SW 1271 (cell line): Measurements from ENCODE around the gene CLEC2D.
A peak's percentile ranks its signal among the peaks of the same experiment; 100 is the strongest.
"Not testable (repeated sequence)": the region's sequence is repeated elsewhere in the genome, so short reads cannot be mapped to it uniquely, and the experiment has no call there.

Source experiments
- DNase-seq, 2 experiments: peaks; one replicate each; lab custom pipeline; 2025; lab: John Stamatoyannopoulos, UW

The CLEC2D gene

DNA sequence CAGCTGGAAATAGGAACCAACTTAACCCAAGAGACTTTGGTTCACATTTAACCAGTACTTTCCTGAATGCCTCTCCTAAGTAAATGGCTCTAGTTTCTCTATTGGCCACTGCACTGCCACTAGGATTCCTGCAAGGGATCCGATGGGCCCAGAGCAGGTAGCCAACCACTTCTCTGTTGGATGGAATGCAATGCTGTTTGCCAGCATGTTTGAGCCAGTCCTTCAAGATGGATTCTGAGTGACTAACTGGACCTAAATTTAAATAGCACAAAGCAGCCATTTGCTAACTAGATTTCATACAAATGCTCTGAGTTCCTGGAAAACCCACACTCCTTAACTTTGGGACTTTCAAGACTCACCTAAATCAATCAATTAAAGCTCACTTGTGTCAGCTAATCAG lies 9.5 kb upstream of the CLEC2D start:
- DNase-seq = no peak

DNA sequence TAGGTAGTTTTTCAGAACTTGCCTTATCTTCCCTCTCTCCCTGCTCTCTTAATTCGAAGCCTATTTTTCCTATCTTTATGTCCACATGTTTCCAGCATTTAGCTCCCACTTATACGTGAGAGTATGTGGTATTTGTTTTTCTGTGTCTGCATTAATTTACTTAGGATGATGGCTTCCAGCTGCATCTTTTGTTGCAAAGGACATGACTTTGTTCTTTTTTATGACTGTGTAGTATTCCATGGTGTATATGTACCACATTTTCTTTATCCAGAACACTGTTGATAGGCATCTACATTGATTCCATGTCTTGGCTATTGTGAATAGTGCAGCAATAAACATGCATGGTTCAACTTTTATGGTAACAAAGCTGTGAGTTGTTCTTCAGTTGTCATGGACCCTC lies 7.8 kb upstream of the CLEC2D start:
- no peak for DNase-seq

DNA sequence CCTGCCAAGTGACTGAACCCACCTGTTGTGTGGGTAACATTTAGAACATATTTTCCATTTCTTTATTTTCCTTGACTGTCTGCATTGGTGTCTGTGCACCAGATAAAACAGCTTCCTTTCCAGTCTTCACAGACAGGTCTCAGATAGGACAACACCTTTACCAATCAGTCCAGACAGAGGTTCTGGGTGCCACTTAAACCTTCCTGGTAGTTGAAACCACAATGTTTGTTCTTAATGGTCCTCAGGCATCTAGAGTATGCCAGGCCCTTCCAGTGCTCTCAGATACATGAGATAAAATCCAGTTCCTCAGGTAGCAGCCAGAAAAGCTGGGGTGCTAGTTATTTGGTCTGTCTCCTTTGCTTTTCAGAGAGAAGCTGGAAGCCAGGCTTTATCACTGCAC lies 7.0 kb upstream of the CLEC2D start:
- no peak for DNase-seq

DNA sequence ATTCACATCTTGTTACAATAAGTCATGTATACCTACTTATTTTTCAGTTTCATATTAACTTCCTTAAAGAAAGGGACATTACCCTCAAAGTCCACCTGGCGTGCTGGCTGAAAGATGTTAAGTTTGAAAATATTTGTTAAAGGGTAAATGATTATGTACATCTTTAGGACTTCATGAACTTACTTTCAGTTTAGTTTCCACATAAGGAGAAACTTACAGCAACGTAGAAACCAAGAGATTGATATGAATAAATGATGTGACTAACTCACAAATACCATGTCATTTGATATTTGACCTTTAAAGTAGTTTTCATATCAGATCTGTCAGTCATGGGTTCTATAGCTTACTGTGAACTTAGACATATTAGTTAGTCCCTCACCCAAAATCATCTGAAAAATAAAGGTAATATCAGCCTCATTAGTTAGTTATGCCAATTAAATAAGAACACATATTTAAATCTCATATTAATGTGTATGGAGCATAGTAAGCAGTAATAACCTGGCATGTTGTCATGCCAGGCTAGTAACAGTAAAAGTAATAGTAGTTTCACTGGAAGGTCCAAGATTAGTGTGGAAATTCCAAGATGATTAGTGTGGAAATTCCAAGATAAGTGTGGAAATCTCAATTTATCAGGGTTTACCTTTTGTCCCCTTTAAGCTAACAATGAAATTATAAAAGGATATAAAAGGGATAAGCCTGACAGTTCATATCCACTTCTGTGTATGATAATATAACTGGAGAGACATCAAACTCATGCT lies 1.9 kb upstream of the CLEC2D start:
- no peak for DNase-seq

DNA sequence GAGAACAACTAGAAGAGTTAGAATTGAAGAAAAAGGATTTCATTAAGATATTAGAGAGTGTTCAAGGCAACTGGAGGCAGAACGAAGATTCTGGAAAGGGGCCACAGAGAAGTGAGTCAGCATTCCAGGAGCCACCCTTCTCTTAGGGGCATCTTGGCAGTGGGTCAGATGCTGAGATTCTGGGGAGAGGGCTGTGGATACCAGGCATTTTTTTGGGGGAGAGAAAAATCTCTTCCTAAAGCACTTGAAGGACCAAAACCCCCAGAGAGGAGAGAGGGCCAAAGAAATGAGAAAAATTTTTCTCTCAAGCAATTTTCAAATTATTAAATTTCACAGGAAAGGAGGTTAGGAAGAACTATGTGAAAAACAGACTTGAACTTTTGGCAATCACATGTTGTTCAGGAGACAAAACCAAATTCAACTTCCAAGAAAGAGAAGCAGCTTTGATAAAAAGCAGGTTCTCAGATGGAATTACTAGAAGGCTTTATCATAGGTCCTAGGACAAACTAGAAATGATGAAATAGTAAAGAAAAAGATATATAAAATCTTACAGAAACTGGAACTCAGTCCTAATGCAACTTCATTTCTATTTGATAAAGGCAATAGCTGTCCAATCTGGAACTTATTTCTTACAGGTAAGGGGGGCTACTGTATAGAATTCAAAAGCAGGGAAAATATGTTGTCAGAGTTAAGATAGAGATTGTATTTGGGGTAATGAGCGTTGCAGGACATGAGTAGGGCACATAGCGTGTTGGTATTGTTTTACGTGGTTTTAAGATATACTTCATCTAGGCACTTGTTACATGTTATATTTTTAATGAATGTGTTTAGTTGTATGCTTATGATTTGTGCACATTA lies 1.1 kb upstream of the CLEC2D start:
- no peak for DNase-seq

DNA sequence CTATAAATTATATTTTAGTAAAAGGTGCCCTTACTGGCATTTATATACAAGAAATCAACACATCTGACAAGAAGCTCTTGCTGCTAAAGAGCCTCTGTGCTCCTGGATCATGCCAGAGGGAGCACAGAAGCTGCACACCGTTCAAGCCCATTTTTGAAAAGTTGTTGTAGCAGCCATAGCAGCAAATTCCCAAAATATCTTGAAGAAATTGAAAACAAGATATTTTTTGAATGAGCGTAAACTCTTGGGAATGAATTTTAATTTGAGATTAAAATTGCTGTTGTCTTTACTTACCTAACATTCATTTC lies 540 bp upstream of the CLEC2D start:
- DNase-seq = no peak

DNA sequence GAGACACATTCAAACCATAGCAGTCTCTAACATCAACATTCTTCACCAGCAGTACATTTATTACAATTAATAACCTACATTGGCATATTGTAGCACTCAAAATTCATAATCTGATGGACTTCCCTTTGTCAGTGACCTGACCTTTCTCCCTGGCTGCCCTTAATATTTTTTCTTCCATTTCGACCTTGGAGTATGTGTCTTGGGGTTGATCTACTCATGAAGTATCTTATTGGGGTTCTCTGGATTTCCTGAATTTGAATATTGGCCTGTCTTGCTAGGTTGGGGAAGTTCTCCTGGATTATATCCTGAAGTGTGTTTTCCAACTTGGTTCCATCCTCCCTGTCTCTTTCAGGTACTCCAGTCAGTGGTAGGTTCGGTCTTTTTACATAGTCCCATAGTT lies 2.8 kb downstream of the CLEC2D start:
- not testable (repeated sequence) for DNase-seq

DNA sequence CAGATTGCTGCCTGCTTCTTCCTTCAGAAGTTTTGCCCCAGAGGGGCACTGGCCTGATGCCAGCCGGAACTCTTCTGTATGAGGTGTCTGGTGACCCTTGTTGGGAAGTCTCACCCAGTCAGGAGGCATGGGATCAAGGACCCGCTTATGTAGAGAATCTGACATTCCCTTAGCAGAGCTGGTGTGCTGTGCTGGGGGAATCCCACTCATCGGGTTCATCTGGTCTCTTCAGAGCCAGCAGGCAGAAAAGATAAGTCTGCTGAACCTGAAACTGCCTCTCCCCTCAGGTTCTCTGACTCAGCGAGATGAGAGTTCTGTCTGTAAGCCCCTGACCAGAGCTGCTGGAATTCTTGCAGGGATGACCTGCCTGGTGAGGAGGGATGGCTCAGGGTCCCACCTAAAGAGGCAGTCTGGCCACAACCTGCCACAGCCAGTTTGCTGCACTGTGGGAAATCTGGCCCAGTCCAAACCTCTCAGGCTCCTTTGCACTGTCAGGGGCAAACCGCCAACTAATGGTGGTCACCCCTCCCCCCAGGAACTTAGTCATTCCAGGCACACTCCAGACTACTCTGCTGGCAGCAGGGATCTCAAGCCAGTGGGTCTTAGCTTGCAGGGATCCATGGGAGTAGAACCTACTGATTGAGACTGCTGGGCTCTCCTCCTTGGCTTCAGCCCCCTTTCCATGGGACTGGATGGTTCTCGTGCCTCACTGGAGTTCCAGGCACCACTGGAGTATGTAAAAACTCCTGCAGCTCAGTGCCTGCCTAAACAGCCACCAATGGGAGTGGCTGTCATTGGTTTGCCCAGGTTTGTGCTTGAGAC lies 4.1 kb downstream of the CLEC2D start:
- peak; percentile 72 to 84 for DNase-seq

DNA sequence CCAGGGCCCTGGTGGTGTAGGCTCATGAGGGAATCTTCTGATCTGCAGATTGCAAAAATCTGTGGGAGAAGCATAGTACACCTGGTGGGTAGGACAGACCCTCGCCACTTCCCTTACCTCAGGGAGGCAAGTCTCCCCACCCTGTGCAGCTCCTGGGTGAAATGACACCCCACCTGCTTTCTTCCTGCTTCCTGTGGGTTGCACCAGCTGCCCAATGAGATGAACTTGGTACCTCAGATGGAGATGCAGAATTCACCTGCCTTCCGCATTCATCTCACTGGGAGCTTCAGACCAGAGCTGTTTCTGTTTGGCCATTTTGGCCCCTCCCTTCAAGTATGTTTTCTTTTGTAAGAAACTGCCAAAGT lies 4.7 kb downstream of the CLEC2D start:
- no peak for DNase-seq

DNA sequence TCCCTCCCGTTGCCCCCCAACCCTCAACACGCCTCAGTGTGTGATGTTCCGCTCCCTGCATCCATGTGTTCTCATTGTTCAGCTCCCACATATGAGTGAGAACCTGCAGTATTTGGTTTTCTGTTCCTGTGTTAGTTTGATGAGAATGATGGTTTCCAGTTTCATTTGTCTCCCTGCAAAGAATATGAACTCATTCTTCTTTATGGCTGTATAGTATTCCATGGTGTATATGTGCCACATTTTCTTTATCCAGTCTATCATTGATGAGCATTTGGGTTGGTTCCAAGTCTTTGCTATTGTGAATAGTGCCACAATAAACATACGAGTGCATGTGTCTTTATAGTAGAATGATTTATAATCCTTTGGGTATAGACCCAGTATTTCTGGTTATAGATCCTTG lies 13.0 kb downstream of the CLEC2D start:
- not testable (repeated sequence) for DNase-seq

DNA sequence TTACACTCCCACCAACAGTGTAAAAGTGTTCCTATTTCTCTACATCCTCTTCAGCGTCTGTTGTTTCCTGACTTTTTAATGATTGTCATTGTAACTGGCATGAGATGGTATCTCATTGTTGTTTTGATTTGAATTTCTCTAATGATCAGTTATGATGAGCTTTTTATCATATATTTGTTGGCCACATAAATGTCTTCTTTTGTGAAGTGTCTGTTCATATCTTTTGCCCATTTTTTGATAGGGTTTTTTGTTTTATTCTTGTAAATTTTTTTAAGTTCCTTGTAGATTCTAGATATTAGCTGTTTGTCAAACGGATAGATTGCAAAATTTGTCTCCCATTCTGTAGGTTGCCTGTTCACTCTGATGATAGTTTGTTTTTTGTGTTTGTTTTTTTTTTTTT lies 13.4 kb downstream of the CLEC2D start:
- not testable (repeated sequence) for DNase-seq

DNA sequence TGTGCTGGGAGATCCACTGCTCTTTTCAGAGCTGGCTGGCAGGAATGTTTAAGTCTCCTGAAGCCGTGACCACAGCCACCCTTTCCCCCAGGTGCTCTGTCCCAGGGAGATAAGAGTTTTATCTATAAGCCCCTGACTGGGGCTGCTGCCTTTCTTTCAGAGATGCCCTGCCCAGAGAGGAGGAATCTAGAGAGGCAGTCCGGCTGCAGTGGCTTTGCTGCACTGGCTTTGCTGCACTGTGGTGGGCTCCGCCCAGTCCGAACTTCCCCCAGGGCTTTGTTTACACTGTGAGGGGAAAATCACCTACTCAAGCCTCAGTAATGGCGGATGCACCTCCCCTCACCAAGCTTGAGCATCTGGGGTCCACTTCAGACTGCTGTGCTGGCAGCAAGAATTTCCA lies 15.9 kb downstream of the CLEC2D start:
- not testable (repeated sequence) for DNase-seq

DNA sequence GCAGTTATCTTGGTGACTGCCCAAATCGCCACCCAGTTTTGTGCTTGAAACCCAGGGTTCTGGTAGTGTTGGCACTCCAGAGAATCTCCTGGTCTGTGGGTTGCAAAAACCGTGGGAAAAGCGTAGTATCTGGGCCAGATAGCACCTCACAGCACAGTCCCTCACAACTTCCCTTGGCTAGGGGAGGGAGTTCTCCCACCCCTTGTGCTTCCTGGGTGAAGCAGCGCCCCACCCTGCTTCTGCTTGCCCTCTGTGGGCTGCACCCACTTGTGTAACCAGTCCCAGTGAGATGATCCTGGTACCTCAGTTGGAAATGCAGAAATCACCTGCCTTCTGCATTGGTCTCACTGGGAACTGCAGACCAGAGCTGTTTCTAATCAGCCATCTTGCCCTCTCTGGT lies 16.4 kb downstream of the CLEC2D start:
- DNase-seq = no peak

DNA sequence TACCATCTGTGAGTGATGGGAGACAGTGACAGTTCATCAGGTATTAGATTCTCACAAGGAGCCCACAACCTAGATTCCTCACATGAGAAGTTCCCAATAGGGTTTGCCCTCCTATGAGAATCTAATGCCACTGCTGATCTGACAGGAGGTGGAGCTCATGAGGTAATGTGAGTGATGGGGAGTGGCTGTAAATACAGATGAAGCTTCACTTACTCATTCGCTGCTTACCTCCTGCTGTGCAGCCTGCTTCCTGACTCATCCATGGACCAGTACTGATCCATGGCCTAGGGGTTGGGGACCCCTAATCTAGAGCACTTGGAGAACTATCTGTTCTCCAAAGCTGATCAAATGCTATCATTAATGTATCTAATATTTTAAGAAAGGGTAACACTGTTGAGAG lies 17.7 kb downstream of the CLEC2D start:
- DNase-seq = peak in 1 of 2 experiments; percentile 33

DNA sequence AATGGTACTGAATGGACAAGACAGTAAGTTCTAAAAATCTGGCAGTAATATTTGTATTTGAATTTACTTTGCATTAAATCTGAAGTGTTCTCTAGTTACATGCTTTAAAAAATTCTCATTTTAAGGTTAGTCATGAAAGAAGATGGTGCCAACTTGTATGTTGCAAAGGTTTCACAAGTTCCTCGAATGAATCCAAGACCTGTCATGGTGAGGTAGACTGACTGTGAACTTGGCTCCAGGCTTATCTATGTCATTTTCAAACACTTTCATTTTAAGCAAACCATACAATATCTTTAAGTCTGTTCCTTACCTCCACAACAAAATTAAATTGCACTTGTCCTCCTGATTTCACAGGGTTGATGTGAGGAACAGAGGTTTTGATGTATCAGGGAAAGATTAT lies 23.4 kb downstream of the CLEC2D start:
- no peak for DNase-seq

DNA sequence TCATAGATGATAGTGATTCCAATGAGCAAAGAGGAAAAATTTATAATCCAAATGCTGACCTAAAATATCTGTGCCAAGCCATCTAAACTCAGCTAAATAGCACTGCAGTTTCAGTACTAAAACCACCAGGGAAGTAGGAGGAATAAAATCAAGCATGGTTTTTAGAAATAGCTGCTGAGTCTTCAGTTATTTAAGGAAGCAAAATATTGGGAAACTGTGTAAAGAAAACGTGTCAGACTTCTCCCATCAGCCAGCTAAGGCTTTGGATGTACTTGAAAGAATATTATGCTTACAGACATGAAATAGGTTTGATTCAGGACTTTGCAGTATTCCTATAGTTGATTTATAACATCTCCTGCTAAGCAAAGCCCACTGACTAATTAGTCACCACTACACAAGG lies 24.7 kb downstream of the CLEC2D start:
- no peak for DNase-seq

DNA sequence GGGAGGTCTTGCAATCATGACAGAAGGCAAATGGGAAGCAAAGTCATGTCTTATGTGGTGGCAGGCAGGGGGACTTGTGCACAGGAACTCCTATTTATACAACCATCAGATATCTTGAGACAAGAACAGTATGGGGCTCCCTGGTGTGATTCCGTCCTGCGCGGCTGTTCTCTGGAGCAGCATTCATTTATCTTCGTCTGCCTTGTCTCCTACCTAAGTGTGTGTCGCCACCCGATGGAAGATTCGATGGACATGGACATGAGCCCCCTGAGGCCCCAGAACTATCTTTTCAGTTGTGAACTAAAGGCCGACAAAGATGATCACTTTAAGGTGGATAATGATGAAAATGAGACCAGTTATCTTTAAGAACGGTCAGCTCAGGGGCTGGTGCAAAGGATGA lies 25.6 kb downstream of the CLEC2D start:
- DNase-seq = not testable (repeated sequence)

DNA sequence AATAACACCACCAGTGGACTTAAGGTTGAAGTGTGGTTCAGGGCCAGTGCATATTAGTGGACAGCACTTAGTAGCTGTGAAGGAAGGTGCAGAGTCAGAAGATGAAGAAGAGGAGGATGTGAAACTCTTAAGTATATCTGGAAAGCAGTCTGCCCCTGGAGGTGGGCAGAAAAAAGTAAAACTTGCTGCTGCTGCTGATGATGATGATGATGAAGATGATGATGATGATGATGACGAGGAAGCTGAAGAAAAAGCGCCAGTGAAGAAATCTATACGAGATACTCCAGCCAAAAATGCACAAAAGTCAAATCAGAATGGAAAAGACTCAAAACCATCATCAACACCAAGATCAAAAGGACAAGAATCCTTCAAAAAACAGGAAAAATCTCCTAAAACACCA lies 26.1 kb downstream of the CLEC2D start:
- not testable (repeated sequence) for DNase-seq

DNA sequence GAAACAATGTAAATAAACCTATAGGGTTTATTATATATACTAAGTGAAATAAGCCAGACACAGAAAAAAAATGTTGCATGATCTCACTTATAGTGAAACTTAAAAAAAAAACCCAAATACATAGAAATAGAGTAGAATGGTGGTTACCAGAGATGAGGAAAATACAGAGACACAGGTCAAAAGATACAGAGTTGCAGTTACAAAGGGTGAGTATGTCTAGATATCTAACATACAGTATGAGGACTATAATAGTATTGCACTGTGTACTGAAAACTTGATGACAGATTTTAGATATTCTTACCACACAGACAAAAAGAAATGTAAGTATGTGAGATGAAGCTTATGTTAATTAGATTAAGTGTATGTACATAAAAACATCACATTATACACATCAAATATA lies 28.1 kb downstream of the CLEC2D start:
- no peak for DNase-seq

DNA sequence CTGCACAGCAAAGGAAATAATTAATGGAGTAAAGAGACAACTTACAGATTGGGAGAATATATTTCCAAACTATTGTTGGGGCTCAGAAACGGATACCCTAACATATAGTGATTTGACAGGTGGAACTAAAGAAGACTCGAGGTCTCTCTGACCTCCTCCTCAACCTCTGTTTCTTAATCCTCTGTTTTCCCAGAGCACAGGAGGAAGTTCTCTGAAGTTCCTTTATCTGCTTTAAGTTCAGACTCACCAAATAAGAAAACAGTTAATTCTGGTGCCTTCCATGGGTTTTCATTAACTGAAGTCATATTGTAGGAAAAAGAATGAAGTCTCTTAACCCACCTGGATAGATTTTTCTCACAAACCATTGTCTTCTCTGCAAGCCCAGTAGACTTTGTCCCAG lies 29.2 kb downstream of the CLEC2D start:
- DNase-seq = no peak

DNA sequence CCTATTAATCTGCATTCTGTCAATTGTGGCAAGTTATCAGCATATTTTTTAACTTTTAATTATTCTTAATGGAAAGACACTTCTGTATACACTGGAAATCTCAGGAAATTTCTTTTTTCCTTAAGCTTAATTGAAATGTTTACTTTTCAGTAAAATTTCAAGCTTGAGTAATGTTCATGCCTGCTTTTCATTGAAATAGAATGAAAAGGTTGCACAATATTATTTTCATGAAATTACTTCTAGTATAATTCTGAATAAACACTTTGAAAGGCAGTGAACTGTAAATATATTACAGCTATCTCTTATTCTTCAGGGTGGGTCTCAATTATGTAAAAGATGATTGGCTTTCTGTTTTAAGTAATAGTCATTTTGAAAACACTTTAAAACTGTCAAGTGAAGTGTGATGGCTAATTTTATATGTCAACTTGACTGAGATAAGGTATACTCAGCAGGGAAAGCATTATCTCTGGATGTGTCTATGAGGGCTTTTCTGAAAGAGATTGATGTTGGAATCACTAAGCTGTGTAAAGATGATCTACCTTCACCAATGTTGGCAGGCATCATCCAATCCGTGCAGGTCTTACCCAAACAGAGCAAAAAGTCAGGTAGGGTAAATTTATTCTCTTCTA lies 29.9 kb downstream of the CLEC2D start:
- no peak for DNase-seq

DNA sequence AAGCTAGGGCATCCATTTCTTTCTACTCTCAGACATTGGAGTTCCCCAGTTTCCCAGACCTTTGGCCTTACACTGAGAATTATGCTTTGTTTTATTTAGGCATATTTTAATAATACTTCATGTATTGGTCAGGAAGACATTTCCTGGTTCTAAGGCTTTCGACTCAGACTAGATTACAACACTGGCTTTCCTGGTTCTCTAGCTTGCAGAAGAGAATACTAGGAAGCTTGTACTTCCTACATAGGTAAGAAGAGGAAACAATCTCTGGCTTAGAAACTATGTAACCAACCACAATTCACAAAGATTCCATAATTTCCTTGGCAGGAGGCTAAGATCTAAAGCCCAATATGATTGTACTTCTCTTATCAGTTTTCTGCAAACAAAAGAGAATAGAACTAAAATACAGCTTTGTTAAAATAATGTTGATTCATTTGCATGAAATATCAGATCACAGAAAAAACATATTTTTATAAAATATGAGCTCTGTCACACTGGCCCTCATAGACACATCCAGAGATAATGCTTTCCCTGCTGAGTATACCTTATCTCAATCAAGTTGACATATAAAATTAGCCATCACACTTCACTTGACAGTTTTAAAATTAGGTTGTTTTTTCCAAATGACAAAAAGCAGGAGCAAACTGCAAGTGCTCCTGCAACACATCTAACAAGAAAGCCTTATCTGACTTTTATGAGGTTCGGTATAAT lies 30.5 kb downstream of the CLEC2D start:
- no peak for DNase-seq
